Measurements from ENCODE around the gene LHFPL3.

Gene LHFPL3

GRCh38 chr7:104528142-104528541, 199.7 kb downstream of the LHFPL3 start:
- Mint-ChIP-seq H3K9me3 (no peaks in the 10 kb centered on the region), H3K27ac (no peak overlapping the region), H3K36me3 (ENCODE audit: low read depth) (no peaks in the 10 kb centered on the region), H3K4me3 (no peak overlapping the region), H3K27me3 (ENCODE audit: low read depth) (no peaks in the 10 kb centered on the region), H3K4me1 (no peaks in the 10 kb centered on the region)
- TF ChIP-seq CTCF (IDR thresholded peaks at IDR 0.05; ENCODE audit: unreplicated experiment in 3 of 3), result no peak

GRCh38 chr7:104529567-104529966, 201.2 kb downstream of the LHFPL3 start:
- H3K27me3 Mint-ChIP-seq (ENCODE audit: low read depth), result no peaks in the 10 kb centered on the region
- H3K27ac Mint-ChIP-seq, result no peak overlapping the region
- no peak for TF ChIP-seq CTCF (IDR thresholded peaks at IDR 0.05; ENCODE audit: unreplicated experiment in 3 of 3)
- H3K36me3 Mint-ChIP-seq (ENCODE audit: low read depth), result no peaks in the 10 kb centered on the region
- H3K9me3 Mint-ChIP-seq, result no peaks in the 10 kb centered on the region
- no peak overlapping the region for H3K4me3 Mint-ChIP-seq
- H3K4me1 Mint-ChIP-seq, result no peaks in the 10 kb centered on the region

- Mint-ChIP-seq H3K4me1 (no peaks in the 10 kb centered on the region), H3K36me3 (ENCODE audit: low read depth) (no peaks in the 10 kb centered on the region), H3K9me3 (no peaks in the 10 kb centered on the region), H3K27me3 (ENCODE audit: low read depth) (no peaks in the 10 kb centered on the region), H3K4me3 (no peak overlapping the region), H3K27ac (no peak overlapping the region)
- no peak for TF ChIP-seq CTCF (IDR thresholded peaks at IDR 0.05; ENCODE audit: unreplicated experiment in 3 of 3)
These were observed 201.8 kb downstream of the LHFPL3 start for GRCh38 chr7:104530251-104530650.

- TF ChIP-seq CTCF (IDR thresholded peaks at IDR 0.05; ENCODE audit: unreplicated experiment in 3 of 3), result no peak
- Mint-ChIP-seq H3K4me1 (no peaks in the 10 kb centered on the region), H3K27me3 (ENCODE audit: low read depth) (no peaks in the 10 kb centered on the region), H3K9me3 (no peaks in the 10 kb centered on the region), H3K27ac (no peak overlapping the region), H3K4me3 (no peak overlapping the region), H3K36me3 (ENCODE audit: low read depth) (no peaks in the 10 kb centered on the region)
These were observed 205.7 kb downstream of the LHFPL3 start for GRCh38 chr7:104534149-104534548.

GRCh38 chr7:104535841-104536240, 207.4 kb downstream of the LHFPL3 start:
- no peak for TF ChIP-seq CTCF (IDR thresholded peaks at IDR 0.05; ENCODE audit: unreplicated experiment in 3 of 3)
- H3K27ac Mint-ChIP-seq, result no peak overlapping the region
- no peaks in the 10 kb centered on the region for H3K36me3 Mint-ChIP-seq (ENCODE audit: low read depth)
- H3K4me3 Mint-ChIP-seq, result no peak overlapping the region
- no peaks in the 10 kb centered on the region for H3K9me3 Mint-ChIP-seq
- no peaks in the 10 kb centered on the region for H3K27me3 Mint-ChIP-seq (ENCODE audit: low read depth)
- no peaks in the 10 kb centered on the region for H3K4me1 Mint-ChIP-seq

- TF ChIP-seq CTCF (IDR thresholded peaks at IDR 0.05; ENCODE audit: unreplicated experiment in 3 of 3), result no peak
- no peak overlapping the region for H3K27ac Mint-ChIP-seq
- H3K4me1 Mint-ChIP-seq, result no peaks in the 10 kb centered on the region
- H3K9me3 Mint-ChIP-seq, result no peaks in the 10 kb centered on the region
- no peaks in the 10 kb centered on the region for H3K27me3 Mint-ChIP-seq (ENCODE audit: low read depth)
- H3K4me3 Mint-ChIP-seq, result no peak overlapping the region
- H3K36me3 Mint-ChIP-seq (ENCODE audit: low read depth), result no peaks in the 10 kb centered on the region
These were observed 208.6 kb downstream of the LHFPL3 start for GRCh38 chr7:104536956-104537355.
